ENCODE data around the gene CIB4. TPM values are rescaled to one million over a fixed set of nuclear protein-coding genes. Genes with fewer than 3 reads are reported as not detected.

CIB4 gene
- total RNA-seq, 3 donors from 2014 or later (not counting 1 experiment from before 2014, with no cell fraction given) = not detected

- peaks cover 2 to 5% of the 10 kb centered on the region in 2 donors for H3K27me3 Mint-ChIP-seq (ENCODE audit: low read depth in 2 of 2)
- DNase-seq (peak in 1 of 2 donors; percentile 5), ATAC-seq (no peak)
- peaks cover 26 to 37% of the 10 kb centered on the region in 2 donors for H3K4me1 Mint-ChIP-seq
- H3K4me1 ChIP-seq (ENCODE audit: control insufficient read depth, insufficient read depth, low read length) = peaks cover 30% of the 10 kb centered on the region
- WGBS (ENCODE audit: insufficient coverage) = no CpG with 5 or more reads among the region's 7 CpGs
- intact Hi-C loops (cut with micrococcal nuclease) = no loop called here
- peaks cover 4% of the 10 kb centered on the region for H3K27me3 ChIP-seq (ENCODE audit: control insufficient read depth, insufficient read depth, low read length)
- no peaks in the 10 kb centered on the region for H3K9me3 ChIP-seq (ENCODE audit: control insufficient read depth, insufficient read depth, low read length)
- no peaks in the 10 kb centered on the region for H3K36me3 Mint-ChIP-seq
- TF ChIP-seq CTCF (IDR thresholded peaks at IDR 0.05) = no peak
- no peaks in the 10 kb centered on the region for H3K36me3 ChIP-seq (ENCODE audit: control insufficient read depth, insufficient read depth, low read length)
- H3K27ac Mint-ChIP-seq = peak overlapping the region; percentile 17 to 58
- no peak overlapping the region for H3K27ac ChIP-seq (ENCODE audit: low read length)
- no peaks in the 10 kb centered on the region for H3K9me3 Mint-ChIP-seq
- no peak overlapping the region for H3K4me3 ChIP-seq (ENCODE audit: low read length)
- peak overlapping the region; percentile 83 for H3K4me3 Mint-ChIP-seq
Observed at GRCh38 chr2:26609205-26609631, 31.9 kb downstream of the CIB4 start.

GRCh38 chr2:26608557-26608956 lies 32.6 kb downstream of the CIB4 start:
- TF ChIP-seq CTCF (IDR thresholded peaks at IDR 0.05) = no peak
- peak overlapping the region; percentile 83 for H3K4me3 Mint-ChIP-seq
- DNase-seq (peak; percentile 17), ATAC-seq (peak; percentile 63 to 85 (median 76))
- intact Hi-C loops (cut with micrococcal nuclease) = no loop called here
- peaks cover 2 to 11% of the 10 kb centered on the region in 2 donors for H3K27me3 Mint-ChIP-seq (ENCODE audit: low read depth in 2 of 2)
- H3K27me3 ChIP-seq (ENCODE audit: control insufficient read depth, insufficient read depth, low read length) = peaks cover 4% of the 10 kb centered on the region
- H3K9me3 ChIP-seq (ENCODE audit: control insufficient read depth, insufficient read depth, low read length) = no peaks in the 10 kb centered on the region
- H3K36me3 Mint-ChIP-seq = no peaks in the 10 kb centered on the region
- H3K4me1 Mint-ChIP-seq = peaks cover 26 to 37% of the 10 kb centered on the region in 2 donors
- no peaks in the 10 kb centered on the region for H3K9me3 Mint-ChIP-seq
- peaks cover 30% of the 10 kb centered on the region for H3K4me1 ChIP-seq (ENCODE audit: control insufficient read depth, insufficient read depth, low read length)
- no peak overlapping the region for H3K4me3 ChIP-seq (ENCODE audit: low read length)
- peak overlapping the region; percentile 17 to 58 for H3K27ac Mint-ChIP-seq
- 25% methylated on average over 5 of the region's 8 CpGs for whole genome bisulfite sequencing (ENCODE audit: insufficient coverage)
- no peak overlapping the region for H3K27ac ChIP-seq (ENCODE audit: low read length)
- no peaks in the 10 kb centered on the region for H3K36me3 ChIP-seq (ENCODE audit: control insufficient read depth, insufficient read depth, low read length)

- Histone ChIP-seq H3K4me1 (ENCODE audit: control insufficient read depth, insufficient read depth, low read length) (peaks cover 30% of the 10 kb centered on the region), H3K36me3 (ENCODE audit: control insufficient read depth, insufficient read depth, low read length) (no peaks in the 10 kb centered on the region), H3K9me3 (ENCODE audit: control insufficient read depth, insufficient read depth, low read length) (no peaks in the 10 kb centered on the region), H3K27me3 (ENCODE audit: control insufficient read depth, insufficient read depth, low read length) (peaks cover 4% of the 10 kb centered on the region), H3K27ac (ENCODE audit: low read length) (no peak overlapping the region), H3K4me3 (ENCODE audit: low read length) (no peak overlapping the region)
- intact Hi-C loops (cut with micrococcal nuclease) = no loop called here
- TF ChIP-seq CTCF (IDR thresholded peaks at IDR 0.05) = no peak
- DNase-seq = peak in 1 of 2 donors; percentile 10
- H3K4me1 Mint-ChIP-seq = peaks cover 26 to 37% of the 10 kb centered on the region in 2 donors
- no peaks in the 10 kb centered on the region for H3K36me3 Mint-ChIP-seq
- ATAC-seq = no peak
- peaks cover 6 to 20% of the 10 kb centered on the region in 2 donors for H3K27me3 Mint-ChIP-seq (ENCODE audit: low read depth in 2 of 2)
- no peak overlapping the region for H3K27ac Mint-ChIP-seq
- H3K4me3 Mint-ChIP-seq = no peak overlapping the region
- 96% methylated on average over 8 of the region's 8 CpGs for WGBS (ENCODE audit: insufficient coverage)
- no peaks in the 10 kb centered on the region for H3K9me3 Mint-ChIP-seq
Observed at GRCh38 chr2:26607698-26608097, 33.5 kb downstream of the CIB4 start.

- DNase-seq = peak in 1 of 2 donors; percentile 7
Observed at GRCh38 chr2:26606847-26607190, 34.3 kb downstream of the CIB4 start.

More at GRCh38 chr2:26606847-26607190, 34.3 kb downstream of the CIB4 start:
- no peak overlapping the region for H3K27ac ChIP-seq (ENCODE audit: low read length)
- H3K4me1 ChIP-seq (ENCODE audit: control insufficient read depth, insufficient read depth, low read length) = peaks cover 30% of the 10 kb centered on the region
- Mint-ChIP-seq H3K27me3 (ENCODE audit: low read depth in 2 of 2) (peaks cover 9 to 29% of the 10 kb centered on the region in 2 donors), H3K27ac (no peak overlapping the region), H3K9me3 (no peaks in the 10 kb centered on the region), H3K36me3 (no peaks in the 10 kb centered on the region), H3K4me3 (no peak overlapping the region), H3K4me1 (peaks cover 26 to 37% of the 10 kb centered on the region in 2 donors)
- WGBS (ENCODE audit: insufficient coverage) = 100% methylated on average over 1 of the region's 5 CpGs
- no peak for ATAC-seq
- TF ChIP-seq CTCF (IDR thresholded peaks at IDR 0.05) = no peak
- intact Hi-C loops (cut with micrococcal nuclease) = no loop called here
- no peak overlapping the region for H3K4me3 ChIP-seq (ENCODE audit: low read length)
- H3K36me3 ChIP-seq (ENCODE audit: control insufficient read depth, insufficient read depth, low read length) = no peaks in the 10 kb centered on the region
- peaks cover 4% of the 10 kb centered on the region for H3K27me3 ChIP-seq (ENCODE audit: control insufficient read depth, insufficient read depth, low read length)
- H3K9me3 ChIP-seq (ENCODE audit: control insufficient read depth, insufficient read depth, low read length) = no peaks in the 10 kb centered on the region

All from natural killer cell (primary cell).